HG02870 (cell line): ENCODE data around the gene MYO1E.
"Not testable (repeated sequence)": the region's sequence is repeated elsewhere in the genome, so short reads cannot be mapped to it uniquely, and the experiment has no call there.

ENCODE experiments used
- ATAC-seq: cut with Tn5 transposase; IDR thresholded peaks from one replicate; pipeline ENCODE4 v1.9.1; 2021; ENCODE audit warnings: mild to moderate bottlenecking, moderate library complexity; ENCODE audit not compliant: unreplicated experiment

MYO1E gene

DNA sequence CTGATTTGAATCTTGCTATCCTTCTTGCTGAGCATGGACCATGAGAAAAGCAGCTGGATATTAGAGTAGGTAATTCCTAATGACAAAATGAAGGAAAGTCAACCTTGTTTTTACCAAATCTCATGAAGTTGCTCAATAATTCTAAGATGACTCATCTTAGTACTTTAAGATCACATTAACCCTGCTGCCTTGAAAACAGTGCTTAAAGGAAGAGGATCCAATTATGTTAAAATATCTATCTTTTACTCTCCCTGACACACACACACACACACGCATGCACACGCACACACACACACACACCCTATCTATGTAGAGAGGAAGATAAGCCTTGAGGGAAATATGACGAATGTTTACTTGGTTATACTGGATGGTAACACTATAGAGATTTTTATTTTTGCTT lies 16.0 kb upstream of the MYO1E start:
- ATAC-seq = no peak

DNA sequence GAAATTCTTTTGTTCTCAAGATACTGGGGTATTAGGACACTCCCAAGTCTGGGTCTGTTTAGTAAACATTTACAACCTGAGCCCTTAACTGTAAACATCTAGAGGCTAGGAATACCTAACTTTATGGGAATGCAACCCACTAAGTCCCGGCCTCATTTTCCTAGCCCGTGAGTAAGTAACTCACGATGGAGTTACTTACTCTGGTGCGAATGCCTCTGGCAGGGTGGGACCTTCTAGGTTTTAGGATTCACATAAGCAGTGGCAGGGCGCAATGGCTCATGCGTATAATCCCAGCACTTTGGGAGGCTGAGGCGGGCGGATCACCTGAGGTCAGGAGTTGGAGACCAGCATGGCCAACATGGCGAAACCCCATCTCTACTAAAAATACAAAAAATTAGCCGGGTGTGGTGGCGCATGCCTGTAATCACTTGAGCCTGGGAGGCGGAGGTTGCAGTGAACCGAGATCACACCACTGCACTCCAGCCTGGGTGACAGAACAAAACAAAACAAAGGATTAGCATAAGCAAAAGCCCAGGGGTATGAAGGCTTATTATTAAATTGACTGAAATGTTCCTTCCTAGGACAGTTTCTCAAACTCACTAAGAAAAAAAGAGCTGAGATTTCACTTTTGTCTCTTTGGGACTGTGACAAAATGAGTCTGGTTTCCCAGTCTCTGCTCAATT lies 14.7 kb upstream of the MYO1E start:
- not testable (repeated sequence) for ATAC-seq

DNA sequence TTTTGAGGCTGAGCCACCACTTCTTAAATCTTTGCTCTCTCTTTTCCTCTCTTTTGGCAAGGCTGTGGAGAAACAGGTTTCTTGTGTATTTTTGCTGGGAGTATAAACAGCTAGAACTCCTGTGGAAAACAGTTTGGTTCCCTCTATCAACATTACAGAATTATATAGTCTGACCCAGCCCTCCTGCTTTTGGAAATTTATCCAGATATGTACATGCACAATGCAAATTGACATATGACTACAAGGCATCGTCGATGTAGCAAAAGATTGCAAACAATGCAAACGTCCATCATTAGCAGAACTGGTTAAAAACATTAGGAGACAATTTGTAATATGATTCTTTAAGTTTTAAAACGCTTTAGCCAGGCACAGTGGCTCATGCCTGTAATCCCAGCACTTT lies 12.5 kb upstream of the MYO1E start:
- no peak for ATAC-seq

DNA sequence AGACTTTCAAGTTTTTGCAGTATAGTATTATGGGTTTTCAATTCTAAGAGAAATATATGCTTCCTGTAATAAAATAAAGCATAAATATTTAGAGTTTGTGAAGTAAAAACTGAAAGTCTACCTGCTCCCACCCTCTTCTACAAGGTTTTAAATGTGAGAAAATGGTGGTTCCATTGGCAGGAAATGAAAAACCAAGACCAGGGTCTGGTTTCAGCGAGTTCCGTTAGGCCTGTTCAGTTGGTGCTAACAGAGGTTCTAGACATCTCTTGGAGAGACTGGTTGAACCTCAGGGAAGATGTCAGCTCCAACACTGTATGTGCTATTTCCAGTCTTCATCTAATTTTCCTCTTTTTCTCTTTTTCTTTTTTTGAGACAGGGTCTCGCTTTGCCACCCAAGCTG lies 11.8 kb upstream of the MYO1E start:
- peak; percentile 58 for ATAC-seq

DNA sequence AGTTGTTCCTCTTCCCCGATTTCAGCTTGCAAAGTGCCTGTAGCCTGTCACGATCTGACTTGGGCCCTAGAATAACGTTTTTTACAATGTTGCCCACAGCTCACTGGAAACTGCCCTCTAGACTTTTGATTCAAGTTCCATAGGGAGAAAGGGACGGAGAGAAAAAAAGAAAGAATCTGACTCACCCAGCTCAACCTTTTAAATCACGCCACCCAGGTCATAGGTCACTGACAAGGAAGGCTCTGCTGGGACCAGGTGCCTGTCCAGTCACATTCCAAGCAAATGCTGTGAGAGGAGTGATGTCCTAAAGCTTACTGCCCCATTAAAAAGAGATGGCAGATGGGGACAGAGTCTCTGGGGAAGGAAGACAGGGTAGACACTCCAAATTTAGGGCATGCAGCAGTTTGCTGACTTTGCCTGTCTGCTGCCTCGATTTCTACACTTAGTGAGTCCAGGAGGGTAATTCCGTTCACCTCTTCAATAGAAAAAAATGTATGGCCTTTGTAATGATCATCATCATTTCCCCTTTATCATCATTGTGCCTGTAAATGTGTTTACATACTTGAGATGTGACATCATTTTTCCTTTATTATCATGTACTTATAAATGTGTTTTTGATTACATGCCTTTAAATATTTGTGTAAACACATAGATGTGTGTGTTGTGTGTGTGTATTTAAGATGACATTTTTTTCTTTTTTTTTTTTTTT lies 8.4 kb upstream of the MYO1E start:
- ATAC-seq = no peak

DNA sequence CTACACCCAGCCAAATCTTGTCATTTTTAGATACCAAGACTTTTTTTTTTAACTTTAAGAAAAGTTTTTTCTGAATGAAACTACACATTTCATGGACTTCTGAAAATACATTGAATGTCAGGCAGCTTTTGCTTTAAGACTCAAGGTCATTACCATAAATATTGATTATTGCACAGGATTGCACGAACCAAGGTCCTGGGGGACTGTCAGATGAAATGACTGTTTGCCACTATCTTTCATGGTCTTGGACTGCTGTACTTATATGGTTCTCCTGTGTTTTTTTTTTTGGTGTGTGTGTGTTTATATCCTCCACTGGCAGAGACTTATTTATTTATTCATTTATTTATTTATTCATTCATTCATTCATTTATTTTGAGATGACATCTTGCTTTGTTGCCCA lies 6.9 kb upstream of the MYO1E start:
- no peak for ATAC-seq

DNA sequence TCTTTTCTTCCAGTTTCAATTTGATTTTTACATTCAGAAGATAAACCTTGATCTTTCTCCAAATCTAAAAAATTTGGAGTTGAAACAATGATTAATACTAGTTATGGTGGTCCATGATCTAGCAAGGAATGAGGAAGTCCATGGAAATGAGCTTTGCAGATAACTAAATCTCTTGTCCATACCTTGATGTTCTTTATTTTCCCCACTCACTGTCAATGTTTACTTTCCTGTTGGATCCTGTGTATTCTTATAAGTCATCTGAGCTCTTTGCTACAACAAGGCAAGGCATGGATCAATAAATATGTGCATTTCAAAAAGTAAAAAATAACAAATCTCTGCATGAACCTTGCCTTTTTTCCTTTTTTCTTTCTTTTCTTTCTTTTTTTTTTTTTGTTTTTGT lies 6.2 kb upstream of the MYO1E start:
- no peak for ATAC-seq

DNA sequence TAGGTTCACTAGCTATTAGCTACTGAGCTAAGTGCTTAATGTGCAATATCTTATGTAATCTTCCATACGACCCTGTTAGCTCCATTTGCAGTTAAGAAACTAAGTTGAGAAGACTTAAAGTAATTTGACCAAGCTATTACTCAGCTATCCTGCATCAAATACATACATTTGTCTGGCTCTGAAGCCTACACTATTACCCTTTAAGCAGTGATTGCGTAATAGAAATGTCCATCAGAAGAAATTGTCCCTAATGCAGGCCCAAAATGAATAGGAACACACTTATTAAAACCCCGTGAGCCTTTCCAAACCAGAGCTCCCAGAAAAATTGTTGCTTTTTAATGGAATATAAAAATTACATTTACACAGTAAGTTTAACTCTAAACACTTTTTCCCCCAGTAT lies 5.3 kb upstream of the MYO1E start:
- no peak for ATAC-seq

DNA sequence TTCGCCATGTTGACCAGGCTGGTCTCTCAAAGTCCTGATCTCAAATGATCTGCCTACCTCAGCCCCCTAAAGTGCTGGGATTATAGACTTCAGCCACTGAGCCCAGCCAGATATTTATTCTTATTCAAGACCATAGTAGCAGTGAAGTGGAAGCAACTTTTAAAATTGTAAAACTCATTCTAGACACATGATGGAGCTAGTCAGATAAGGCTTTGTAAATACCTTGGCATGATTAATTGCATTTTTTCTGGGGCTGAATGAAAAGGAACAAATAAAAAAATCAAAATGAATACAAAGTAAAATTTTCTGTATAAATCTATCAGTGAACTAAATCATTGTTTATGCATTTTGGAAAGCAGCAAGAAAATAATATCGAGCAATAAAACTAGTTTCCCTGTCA lies 4.1 kb upstream of the MYO1E start:
- ATAC-seq = no peak

DNA sequence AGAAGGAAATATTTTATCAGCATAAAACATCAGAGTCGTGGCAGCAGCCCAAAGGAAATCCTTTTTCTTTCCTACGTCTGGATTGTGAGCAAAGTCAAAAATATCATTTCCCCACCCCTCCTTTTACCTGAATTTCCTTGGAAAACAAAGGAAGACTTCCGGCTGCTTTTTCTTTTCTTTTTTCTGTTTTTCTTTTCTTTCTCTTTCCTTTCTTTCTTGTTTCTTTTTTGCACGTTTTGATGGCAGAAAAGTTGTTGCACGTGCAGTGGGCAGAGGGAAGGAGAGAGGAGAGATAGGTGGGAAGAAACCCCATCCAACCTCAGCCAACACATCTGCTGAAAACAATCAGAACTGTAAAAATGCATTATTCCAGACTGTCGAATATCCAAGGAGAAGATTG lies 544 bp upstream of the MYO1E start:
- ATAC-seq = no peak

DNA sequence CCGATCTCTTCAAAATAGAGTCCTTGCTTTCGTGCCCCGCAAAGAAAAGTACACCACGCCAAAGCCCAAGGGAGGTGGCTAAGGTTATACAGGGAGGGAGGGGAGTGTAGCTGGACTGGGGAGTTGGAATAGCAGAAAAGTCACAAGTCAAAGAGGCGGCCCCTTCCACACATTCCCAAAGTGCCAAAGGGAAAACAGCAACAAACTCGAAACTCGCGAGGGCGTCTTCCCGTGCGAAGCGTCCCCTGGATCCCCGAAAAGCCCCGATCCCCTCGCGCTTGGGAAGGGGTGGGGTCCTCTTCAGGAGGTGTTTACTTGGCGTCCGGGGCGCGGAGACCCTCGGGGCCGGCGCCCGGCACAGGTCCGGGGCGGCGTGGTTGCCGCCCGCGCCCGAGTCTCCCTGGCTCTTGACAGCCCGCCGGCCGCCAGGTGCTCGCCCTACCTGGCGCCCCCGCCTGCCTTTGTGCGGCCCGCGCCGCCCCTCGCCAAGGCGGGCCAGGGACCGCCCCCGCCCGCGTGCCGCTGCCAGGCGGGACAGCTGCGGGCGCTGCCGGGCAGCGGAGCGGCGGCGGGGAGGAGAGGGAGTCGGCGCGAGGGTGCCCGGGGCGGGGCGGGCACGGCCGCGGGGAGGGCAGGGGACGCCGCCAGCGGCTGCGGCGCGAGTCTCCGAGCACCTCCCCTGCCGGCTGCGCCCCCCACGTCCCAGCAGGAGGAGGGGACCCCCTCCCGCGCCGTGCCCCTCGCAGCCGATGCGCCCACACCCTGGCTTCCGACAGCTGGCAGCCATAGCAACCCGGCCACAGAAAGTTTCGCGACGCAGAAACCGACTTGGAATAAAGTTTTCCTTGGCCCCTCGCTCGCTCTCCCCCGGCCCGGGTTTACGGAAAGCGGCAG lies 966 bp downstream of the MYO1E start:
- ATAC-seq = no peak

DNA sequence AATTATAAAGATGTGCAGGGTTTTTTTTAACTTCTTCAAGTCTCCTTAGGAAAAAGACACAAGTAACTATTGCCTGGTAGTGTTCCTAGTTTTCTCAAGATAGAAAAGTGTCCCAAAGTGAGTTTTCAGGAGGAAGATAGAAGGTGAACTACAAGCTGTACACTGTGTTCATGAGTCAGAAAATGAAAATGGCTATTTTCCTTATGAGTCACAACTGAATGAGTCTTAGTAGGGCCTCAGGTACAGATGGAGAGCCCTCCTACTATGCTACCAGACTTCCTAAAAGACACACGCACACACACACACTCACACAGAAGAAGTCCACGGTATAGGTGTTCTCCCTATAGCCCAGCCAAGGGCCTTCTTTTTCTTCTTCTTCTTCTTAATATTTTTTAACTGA lies 3.1 kb downstream of the MYO1E start:
- peak; percentile 43 for ATAC-seq

DNA sequence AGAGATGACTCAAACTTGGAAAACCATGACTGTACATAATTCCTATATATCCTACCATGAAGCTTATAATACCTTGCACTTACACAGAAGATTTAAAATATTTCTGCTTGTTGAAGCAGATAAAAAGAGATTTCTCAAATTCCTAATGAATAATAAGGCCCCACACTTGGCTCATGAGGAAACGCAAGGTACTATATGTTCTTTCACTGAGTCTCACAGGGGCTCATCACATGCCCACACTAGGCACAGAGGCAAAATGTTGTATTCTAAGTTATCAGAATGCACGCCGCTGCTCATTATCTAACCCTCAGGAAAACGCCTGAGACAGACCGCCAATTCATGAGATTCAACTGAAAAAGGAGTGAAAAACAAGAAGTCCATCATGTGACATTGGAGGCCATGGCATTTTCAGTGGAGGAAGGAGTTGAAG lies 5.6 kb downstream of the MYO1E start:
- no peak for ATAC-seq

DNA sequence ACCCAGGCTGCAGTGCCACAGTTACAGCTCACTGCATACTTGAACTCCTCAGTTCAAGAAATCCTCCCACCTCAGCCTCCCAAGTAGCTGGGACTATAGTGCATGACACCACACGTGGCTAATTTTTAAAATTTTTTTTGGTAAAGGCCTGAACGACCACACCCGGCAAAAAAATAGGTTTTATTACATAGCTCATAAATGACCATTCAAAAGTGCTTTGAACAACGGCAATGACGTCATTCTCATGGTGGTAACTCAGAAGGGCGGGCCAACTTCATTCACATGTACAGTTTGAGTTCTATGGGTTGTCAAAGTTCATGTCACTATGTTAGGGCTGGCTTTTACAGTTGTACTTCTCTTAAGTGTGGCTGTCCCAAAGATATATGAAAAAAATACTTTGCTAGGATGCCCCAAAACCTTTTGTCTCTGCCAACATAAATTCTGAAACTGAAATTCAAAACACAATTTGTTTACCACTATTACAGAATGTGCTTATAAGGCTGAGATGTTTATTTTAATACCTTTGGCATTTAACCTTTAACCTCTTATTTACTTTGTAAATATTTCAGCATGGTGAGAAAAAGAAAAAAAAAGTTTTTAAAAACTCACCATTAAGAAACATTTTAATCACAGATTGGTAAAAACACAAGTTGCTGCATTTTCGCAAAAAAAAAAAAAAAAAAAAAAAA lies 6.2 kb downstream of the MYO1E start:
- no peak for ATAC-seq

DNA sequence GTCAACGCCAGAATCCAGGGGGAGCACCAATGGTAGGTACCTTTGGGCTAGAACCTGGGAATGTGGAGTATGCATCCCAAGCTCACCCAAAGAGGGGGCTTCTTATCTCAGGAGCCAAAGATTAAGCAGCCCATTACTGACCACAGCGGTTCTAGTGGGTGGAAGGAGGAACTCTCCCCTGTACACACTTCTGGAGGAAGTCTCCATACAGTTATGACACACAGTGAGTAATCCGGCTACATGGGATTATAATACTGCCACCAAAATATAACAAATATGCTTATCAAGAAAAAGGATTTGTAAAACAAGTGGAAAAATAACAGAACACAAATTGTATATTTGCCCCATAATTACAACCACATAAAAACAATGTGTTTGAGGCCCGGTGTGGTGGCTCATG lies 8.4 kb downstream of the MYO1E start:
- ATAC-seq = no peak

DNA sequence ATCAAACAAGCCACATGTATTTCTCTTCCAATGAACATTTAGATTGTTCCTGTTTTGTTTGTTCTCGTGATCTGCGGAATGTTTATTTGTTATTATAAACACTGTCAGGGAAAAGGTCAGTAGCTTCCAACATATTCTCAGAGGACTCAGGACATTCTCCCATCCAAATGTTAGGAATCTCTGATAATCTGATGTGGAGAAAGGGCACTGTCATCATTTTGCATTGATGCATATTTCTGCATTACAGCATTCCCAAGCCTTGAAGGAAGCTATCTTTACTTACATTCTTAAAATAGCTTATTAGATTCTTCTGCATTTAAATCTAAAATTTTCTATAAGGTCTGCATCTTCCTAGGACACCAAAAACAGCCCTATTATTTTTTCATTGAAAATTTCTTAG lies 10.3 kb downstream of the MYO1E start:
- ATAC-seq = no peak

DNA sequence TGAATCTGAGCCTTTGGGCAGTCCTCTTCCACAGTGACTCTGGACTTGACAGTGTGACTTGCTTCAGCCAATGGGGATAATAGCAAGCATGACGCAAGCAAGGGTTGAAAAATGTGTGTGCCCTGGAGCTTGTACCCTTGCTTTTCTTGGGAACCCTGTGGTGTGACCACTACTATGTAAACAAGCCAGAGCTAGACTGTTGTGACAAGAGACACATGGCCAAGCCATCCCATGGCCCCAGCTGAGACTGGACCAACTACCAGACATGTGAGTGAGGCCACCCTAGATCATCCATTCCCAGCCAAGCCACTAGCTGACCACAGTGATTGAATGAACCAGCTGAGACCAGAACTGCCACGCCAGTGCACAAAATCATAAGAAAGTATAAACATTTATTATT lies 11.8 kb downstream of the MYO1E start:
- no peak for ATAC-seq

DNA sequence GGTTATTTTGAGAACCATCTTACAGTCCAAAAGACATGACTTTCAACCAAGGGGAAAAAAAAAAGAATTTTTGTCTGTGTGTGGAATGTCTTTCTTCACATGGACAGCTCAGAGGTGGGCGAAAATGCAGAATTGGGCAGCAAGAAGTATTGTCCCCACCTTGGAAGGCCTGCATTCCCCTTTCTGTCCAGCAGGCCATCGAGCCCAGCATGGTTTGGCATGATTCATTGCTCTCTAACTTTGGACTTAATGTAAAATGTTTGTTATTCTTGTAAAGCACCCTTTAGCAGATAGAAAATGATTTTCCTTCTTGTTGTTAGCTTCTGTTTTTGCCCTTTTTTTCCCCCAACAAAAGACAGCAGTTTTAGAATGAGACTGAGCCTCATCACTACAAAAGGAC lies 12.4 kb downstream of the MYO1E start:
- no peak for ATAC-seq

DNA sequence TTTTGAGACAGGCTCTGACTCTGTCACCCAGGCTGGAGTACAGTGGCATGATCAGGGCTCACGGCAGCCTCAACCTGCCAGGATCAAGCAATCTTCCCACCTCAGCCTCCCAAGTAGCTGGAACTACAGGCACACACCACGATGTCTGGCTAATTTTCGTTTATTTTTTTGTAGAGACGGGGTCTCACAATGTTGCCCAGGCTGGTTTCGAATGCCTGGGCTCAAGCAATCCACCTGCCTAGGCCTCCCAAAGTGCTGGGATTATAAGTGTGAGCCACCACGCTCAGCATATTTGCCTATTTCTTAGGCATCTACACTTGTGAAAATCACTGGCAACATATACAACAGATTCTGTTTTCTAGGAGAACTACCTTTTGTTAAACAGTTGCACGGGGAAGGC lies 16.9 kb downstream of the MYO1E start:
- ATAC-seq = no peak

DNA sequence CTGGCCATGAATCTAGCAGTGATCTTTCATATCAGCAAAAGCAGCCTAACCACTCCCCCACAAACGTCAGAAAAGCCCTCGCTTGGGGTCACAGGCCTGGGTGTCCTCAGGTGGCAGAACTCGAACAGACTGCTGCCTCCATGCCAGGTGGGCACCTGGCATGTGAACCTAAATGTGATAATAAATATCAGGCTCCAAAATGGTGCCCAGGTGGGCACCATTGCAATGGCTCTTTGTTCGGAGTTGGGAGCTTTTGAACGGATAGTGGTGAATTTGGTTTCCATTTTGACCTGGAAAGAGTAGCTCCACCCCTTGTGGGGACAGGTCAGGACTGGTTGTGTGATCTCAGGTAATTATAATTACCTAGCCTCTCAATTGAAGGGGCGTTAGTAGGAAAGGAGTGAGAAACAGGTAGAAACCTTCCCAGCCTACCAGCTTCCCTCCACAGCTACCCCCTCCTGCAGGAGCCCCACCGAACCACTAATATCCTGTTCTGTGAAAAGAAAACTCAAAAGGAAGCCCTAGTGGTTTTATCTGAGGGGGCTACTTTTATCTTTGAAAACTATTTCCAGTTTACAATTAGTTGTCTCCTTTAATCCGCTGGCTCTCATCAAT lies 18.1 kb downstream of the MYO1E start:
- ATAC-seq = no peak

DNA sequence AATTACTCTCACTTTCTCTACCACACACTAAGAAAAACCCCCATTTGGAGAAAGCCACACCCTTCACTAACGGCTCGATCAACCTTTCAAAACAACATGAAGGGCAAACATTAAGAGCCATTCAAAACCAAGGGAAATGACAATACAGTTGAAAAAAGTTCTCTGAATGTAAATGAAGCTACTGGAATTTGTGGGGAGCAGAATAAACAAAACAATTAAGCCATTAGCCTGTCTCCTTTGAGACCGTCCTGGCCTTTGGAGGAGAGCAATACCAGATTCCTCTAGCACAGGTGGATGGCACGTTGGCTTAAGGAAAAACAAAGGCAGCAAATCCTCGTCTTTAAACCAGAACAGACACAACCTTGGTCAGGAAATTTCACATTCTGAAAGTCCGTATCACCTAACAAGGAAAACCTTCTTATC lies 18.7 kb downstream of the MYO1E start:
- no peak for ATAC-seq
